Panc1 (cell line): Measurements from ENCODE around the gene SNCB. TPM values are rescaled to one million over a fixed set of nuclear protein-coding genes. Genes with fewer than 3 reads are reported as not detected.

Experiments used
- ATAC-seq: fragments of 200-7000 bp; cut with Tn5 transposase; 2 replicates; pipeline ENCODE4 v1.9.1; 2020; ENCODE audit warnings: mild to moderate bottlenecking, moderate library complexity
- BruUV-seq: library from RNA; stranded (reverse); fragments of 400-500 nt; replicated peaks from 2 replicates; lab custom pipeline; 2021; lab: Mats Ljungman, UMichigan
- CTCF ChIA-PET: fragments of 300-600 bp; sonication (Branson Sonifier 250); formaldehyde crosslinking; loops from one replicate; lab custom pipeline; 2022; ENCODE audit warnings: antibody characterized with exemption; lab: Charles Lee
- POLR2A ChIA-PET: fragments of 300-600 bp; sonication (Branson Sonifier 250); formaldehyde crosslinking; loops from one replicate; lab custom pipeline; 2022; ENCODE audit warnings: antibody characterized with exemption; lab: Charles Lee
- DNase-seq: peaks from one replicate; pipeline ENCODE4 v3.0.0-alpha.2; 2010; ENCODE audit warnings: low read depth, low spot score
- H3K27ac ChIP-seq: 2 replicates; pipeline ENCODE4 v1.5.1; 2011; ENCODE audit warnings: mild to moderate bottlenecking, low read length, inconsistent platforms
- H3K27me3 ChIP-seq: fragments of 200-500 bp; sonication (Bioruptor generic); 2 replicates; pipeline ENCODE4 v1.6.0; 2014; ENCODE audit warnings: low read length, inconsistent platforms; ENCODE audit not compliant: control insufficient read depth, insufficient read depth
- H3K36me3 ChIP-seq: fragments of 200-500 bp; sonication (Bioruptor generic); 2 replicates; pipeline ENCODE4 v1.5.1; 2014; ENCODE audit warnings: inconsistent platforms, mild to moderate bottlenecking, low read length, moderate library complexity; ENCODE audit not compliant: control insufficient read depth, insufficient read depth
- H3K4me1 ChIP-seq: 2 replicates; pipeline ENCODE4 v1.5.1; 2011; ENCODE audit warnings: inconsistent platforms, mild to moderate bottlenecking, low read length, moderate library complexity; ENCODE audit not compliant: control insufficient read depth, insufficient read depth
- H3K4me3 ChIP-seq, 2 experiments: 2 replicates each; pipeline ENCODE4 v1.5.1; 2011 to 2012; ENCODE audit warnings: low read depth in 2 of 2, low read length in 2 of 2, mild to moderate bottlenecking in 2 of 2, inconsistent platforms in 1 of 2, moderate library complexity in 1 of 2
- H3K9me3 ChIP-seq: fragments of 200-500 bp; sonication (Bioruptor generic); 2 replicates; pipeline ENCODE4 v1.5.1; 2014; ENCODE audit warnings: low read depth, mild to moderate bottlenecking, inconsistent platforms, low read length, moderate library complexity; ENCODE audit not compliant: control insufficient read depth, insufficient read depth
- CTCF ChIP-seq: fragments of 450-650 bp; IDR thresholded peaks from 2 replicates; pipeline ENCODE4 v1.5.1; 2017; ENCODE audit warnings: mild to moderate bottlenecking
- POLR2AphosphoS5 ChIP-seq: IDR thresholded peaks from 2 replicates; pipeline ENCODE4 v1.6.1; 2012; ENCODE audit warnings: mild to moderate bottlenecking, low read depth, low read length, moderate library complexity
- REST ChIP-seq, 2 experiments: IDR thresholded peaks; 2 replicates each; pipeline ENCODE4 v1.6.1; 2011 to 2012; ENCODE audit warnings: low read depth in 2 of 2, control low read depth in 1 of 2, low read length in 1 of 2, mild to moderate bottlenecking in 1 of 2, moderate library complexity in 1 of 2; ENCODE audit not compliant: insufficient read depth in 1 of 2
- SIN3A ChIP-seq: IDR thresholded peaks from 2 replicates; pipeline ENCODE4 v1.6.1; 2012; ENCODE audit warnings: low read depth, mild to moderate bottlenecking, low read length, moderate library complexity, borderline replicate concordance; ENCODE audit not compliant: insufficient read depth
- TCF7L2 ChIP-seq: IDR thresholded peaks from 2 replicates; pipeline ENCODE4 v1.6.1; 2011; ENCODE audit warnings: mild to moderate bottlenecking, low read depth, low read length, inconsistent platforms
- in situ Hi-C: cut with HindIII; loops from 2 replicates; pipeline ENCODE4 v1.10.0; 2016; ENCODE audit warnings: low sequenced_read_pairs, low pct_unique_long_range_greater_than_20kb
- intact Hi-C: fragments of 100-400 bp; cut with micrococcal nuclease; formaldehyde crosslinking; loops from one replicate; pipeline ENCODE4 v1.10.0; 2022; ENCODE audit not compliant: unreplicated experiment
- total RNA-seq: library from RNA; stranded (reverse); gene quantifications from one replicate; pipeline ENCODE4 v1.2.1, GENCODE V29; 2021; ENCODE audit not compliant: unreplicated experiment

The SNCB gene
- total RNA-seq, 1 experiment from 2014 or later: 0.77 TPM

- TF ChIP-seq REST (IDR thresholded peaks at IDR 0.05; ENCODE audit: insufficient read depth in 1 of 2, low read depth in 2 of 2, low read length in 1 of 2) (no peak), CTCF (no peak), SIN3A (no peak), TCF7L2 (no peak), POLR2AphosphoS5 (no peak)
- Histone ChIP-seq H3K4me1 (no peaks in the 10 kb centered on the region), H3K9me3 (no peaks in the 10 kb centered on the region), H3K36me3 (no peaks in the 10 kb centered on the region), H3K27me3 (no peaks in the 10 kb centered on the region), H3K4me3 (no peak overlapping the region), H3K27ac (no peak overlapping the region)
- DNase-seq: no peak
- in situ Hi-C loops (no loop called here), intact Hi-C loops (no loop called here)
- BruUV-seq: no TSS peak
- ChIA-PET CTCF (no interaction called here), POLR2A (interaction anchor here (0.6 kb wide), 1 partner anchor 273 kb away, joined by 9 read pairs; no protein-coding TSS in a partner anchor)
- ATAC-seq: 0 out of 2 replicates have a peak, but pooled peaks have one; percentile 20
Measured at GRCh38 chr5:176594554-176594953, 35.8 kb downstream of the SNCB start.

DNA sequence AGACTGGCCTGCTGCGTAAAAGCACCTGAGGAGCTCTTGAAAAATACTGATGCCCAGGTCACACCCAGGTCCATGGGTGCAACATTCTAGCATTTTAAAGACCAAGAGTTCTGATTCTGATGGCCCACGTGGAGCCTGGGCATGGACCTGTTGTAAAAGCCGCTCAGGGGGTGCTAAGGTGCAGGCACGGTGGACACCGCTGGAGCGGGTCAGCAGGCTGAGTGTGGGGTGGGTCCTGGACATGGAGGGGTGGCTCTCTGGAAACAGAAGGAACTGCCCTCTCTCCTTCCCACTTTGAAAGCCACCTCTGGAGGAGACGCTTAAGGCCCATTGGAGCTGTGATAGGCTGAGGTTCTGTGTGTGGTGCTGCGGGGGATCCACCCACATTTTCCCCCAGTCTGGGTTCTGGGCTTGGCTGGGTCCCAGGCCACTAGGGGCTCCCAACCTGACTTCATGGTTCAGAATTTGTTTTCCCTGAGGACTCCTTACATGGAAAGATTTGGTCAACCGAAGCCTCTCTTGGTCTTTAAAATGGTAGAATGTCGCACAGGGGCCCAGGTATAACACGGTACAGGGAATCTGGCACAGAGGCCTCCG is 37.0 kb downstream of the SNCB start:
- H3K36me3 ChIP-seq: no peaks in the 10 kb centered on the region
- no peaks in the 10 kb centered on the region for H3K4me1 ChIP-seq
- no peaks in the 10 kb centered on the region for H3K9me3 ChIP-seq
- DNase-seq (no peak), ATAC-seq (no peak)
- in situ Hi-C loops: no loop called here
- ChIA-PET CTCF (no interaction called here), POLR2A (no interaction called here)
- intact Hi-C loops: no loop called here
- TF ChIP-seq TCF7L2 (no peak), POLR2AphosphoS5 (no peak), CTCF (no peak), REST (IDR thresholded peaks at IDR 0.05; ENCODE audit: insufficient read depth in 1 of 2, low read depth in 2 of 2, low read length in 1 of 2) (no peak), SIN3A (no peak)
- H3K4me3 ChIP-seq: no peak overlapping the region
- BruUV-seq: no TSS peak
- H3K27ac ChIP-seq: no peak overlapping the region
- H3K27me3 ChIP-seq: no peaks in the 10 kb centered on the region
